ENCODE data around the gene CDC45.

CDC45 gene

GRCh38 chr22:19471572-19471971 lies 8.1 kb upstream of the CDC45 start:
- DNase-seq, result peak; percentile 42

DNA sequence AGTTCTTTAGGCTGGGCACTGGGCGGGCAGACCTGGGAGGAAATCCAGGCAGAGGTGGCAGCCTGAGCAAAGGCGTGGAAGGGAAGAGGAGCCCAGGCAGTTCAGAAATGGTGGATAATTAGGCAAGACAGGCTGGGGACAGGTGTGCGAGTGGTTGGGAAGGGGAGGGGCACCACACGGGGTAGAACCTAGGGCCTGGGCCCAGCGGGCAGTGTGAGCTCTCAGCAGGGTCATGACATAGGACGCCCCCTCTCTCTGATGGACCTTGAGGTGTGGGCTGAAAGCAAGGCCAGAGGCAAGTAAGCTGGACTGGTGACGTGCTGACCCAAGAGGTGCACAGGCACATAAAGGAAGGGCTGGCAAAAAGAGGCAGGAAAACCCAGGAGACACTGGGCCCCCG lies 7.5 kb upstream of the CDC45 start:
- DNase-seq, result peak; percentile 17

- DNase-seq, result no peak
Measured at GRCh38 chr22:19473578-19473977, 6.1 kb upstream of the CDC45 start.

- DNase-seq, result peak; percentile 20
Measured at GRCh38 chr22:19476023-19476422, 3.7 kb upstream of the CDC45 start.

- peak; percentile 6 for DNase-seq
Measured at GRCh38 chr22:19477321-19478044, 2.2 kb upstream of the CDC45 start.

DNA sequence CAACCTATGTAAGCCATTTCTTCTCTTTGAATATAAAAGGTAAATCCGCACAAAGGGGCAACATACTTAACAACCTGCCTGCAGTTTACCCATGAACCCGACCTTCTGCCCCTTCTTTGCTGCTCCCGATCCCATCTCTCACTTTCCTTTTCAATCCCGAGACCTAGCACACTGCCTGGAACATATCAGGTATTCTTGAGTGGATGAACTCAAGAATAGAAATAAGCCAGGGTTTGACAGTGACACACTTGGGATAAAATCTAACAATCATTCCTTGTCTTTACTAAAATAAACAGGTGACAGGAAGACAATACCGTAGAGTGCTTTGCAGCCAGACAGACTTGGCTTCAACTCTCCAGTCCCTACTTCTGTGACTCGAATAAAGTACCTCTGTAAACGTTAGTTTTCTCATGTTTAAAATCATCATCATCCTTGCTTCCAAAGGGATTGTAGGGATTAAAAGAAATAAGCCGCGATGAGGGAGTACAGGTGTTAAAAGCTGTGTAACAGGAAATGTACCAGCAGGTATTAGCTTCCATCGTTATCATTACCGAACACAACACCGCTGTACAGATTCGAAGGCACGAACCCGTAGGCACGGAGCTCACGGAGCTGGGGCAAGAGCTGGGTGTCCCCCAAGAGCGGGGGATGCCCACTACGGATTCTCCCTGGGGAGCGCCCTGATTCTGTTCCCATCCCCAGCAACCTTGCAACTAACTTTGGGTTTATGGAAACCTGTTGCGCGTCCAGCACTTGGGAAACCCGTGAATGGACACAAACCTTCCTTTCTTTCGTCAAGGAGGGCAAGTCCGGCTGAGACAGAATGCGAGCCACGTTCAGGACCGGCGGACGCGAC lies 1.4 kb upstream of the CDC45 start:
- peak; percentile 39 for DNase-seq

DNA sequence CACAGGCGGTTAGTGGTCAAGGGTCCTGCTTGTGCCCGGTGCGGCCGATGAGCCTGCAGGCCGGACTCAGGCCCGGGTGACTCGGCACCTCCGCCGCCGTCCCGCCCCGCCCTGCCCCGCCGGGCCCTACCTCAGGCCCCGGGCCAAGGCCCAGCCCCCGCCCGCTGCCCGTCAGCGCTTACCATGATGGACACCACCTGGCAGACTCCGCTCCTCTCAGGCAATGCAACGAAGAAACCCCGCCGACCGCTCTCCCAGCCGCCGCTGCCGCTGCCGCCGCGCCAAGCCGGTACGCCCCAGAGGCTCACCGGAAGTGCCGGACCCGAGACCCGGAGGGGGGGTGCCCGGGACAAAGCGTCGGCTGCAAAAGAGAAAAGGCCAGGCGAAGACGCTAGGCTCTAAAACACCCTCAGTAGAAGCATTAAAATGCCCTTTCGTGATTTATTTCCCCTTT lies 792 bp upstream of the CDC45 start, which contains the start of gene UFD1:
Gene UFD1 (minus strand): TSS at position 293 of the 454 bp plus-strand sequence. CDS start 108 bp downstream, at position 185.
- DNase-seq, result peak; percentile 92

DNA sequence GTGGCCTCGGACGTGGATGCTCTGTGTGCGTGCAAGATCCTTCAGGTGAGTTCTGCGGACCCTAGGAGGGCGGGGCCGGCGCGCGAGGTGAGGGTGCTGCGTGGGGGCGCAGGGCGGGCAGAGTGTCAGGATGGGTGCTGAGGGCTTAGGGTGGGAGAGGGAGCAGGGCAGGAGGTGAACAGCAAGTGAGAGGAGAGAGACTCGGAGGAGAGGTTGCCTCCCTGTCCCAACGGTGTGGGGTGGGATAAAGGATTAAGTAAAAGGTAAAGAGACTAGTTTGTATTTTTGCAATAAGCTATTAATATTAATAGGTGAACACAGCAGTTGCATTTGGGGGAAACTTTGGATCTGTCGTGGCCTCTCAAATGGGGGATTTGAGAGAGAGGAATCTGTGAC lies 451 bp downstream of the CDC45 start:
- DNase-seq, result no peak

DNA sequence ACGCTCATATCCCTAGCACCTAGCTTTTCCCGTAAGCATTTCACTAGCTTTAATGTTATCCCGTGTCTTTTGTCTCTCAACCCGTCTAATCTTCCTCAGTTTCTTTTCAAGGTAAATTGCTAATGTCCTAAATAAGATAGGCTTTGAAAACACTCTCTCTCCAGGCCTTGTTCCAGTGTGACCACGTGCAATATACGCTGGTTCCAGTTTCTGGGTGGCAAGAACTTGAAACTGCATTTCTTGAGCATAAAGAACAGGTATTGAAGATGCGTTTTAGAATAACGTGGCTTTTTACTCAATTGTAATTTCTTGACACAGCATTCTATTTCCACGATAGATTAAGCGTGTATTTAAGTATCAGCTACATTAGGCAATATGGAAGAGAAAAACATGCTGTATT lies 1.1 kb downstream of the CDC45 start:
- DNase-seq, result no peak

DNA sequence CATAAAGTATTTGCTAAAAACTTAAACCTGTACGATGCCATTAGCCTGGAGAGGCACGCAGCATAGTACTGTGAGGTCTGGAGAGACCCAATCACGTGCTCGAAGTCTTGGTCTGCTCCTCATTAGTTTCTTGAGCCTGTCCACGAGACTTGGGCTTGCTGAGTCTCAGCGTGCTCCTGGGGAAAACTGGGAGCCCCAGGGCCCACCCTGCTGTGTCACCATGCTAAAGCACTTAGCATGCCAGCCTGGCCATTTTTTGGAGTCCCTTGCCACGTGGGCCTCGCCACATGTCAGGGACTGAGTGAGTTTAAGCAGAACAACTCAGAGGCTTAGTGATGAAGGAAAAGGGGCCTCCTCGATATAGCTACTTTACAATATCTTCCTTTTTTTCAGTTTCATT lies 2.6 kb downstream of the CDC45 start:
- DNase-seq, result peak; percentile 39

GRCh38 chr22:19483481-19484244 lies 3.9 kb downstream of the CDC45 start:
- peak; percentile 52 for DNase-seq

GRCh38 chr22:19488285-19488684 lies 8.6 kb downstream of the CDC45 start:
- DNase-seq, result no peak

GRCh38 chr22:19488884-19489843 lies 9.4 kb downstream of the CDC45 start:
- DNase-seq, result no peak

DNA sequence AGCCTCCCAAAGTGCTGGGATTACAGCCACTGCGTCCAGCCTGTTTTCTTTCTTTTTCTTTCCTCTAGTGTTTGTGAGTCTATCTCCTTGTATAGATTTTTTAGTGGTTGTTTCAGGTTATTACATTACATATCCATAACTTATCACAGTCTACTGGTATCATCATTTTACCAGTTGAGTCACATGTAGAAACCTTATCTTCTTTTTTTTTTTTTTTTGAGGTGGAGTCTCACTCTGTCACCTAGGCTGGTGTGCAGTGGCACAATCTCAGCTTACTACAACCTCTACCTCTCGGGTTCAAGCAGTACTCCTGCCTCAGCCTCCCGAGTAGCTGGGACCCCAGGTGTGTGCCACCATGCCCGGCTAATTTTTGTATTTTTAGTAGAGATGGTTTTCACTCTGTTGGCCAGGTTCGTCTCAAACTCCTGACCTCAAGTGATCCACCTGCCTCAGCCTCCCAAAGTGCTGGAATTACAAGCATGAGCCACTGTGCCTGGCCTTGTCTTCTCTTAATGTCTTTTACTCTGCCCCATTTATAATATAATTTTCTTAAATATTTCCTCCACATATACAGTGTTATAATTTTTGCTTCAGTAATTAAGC lies 11.0 kb downstream of the CDC45 start:
- DNase-seq, result no peak

GRCh38 chr22:19492504-19493174 lies 12.9 kb downstream of the CDC45 start:
- no peak for DNase-seq

DNA sequence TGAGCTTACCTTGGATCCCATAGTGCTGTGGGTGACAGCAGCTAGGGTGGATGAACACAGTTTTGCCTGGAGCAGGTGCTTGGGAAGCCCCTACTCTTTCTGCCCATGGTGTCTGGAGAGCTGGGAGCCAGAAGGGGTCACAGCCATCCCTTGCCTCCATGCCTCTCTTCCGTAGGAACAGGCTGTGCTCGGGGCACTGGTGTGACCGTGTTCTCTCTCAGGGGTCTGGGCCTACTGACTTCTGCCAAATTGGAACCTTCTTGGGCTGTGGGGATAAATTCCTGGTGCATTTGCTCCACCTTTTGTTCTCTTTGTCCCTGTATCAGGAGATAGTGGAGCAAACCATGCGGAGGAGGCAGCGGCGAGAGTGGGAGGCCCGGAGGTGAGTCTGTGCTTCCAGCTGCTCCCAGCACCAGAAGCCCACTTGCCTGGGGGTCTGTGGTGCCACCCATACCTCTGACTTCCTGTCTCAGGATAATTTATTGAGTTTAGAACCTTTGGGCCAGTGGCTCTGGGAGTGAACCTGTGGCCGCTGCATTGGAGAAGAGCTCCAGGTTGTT lies 14.4 kb downstream of the CDC45 start:
- no peak for DNase-seq

DNA sequence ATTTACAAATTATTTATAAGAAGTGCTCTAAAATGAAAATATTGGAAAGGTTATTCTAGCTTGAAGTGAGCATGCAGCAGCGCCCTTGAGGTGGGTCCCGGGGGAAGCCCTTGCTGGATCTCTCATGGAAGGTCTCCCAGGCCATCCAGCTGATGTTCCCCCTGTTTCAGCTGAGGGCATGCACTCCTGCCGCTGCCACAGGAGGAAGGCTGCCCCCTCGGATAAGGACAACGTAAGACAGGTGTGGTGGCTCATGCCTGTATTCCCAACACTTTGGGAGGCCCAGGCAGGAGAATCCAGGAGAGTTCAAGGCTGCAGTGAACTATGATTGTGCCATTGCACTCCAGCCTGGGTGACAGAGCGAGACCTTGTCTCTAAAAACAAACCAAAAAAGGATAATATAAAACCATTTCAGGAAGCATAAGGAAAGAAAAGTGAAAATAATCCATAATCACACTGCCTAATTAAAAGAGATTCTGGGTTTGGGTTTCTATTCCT lies 15.0 kb downstream of the CDC45 start:
- DNase-seq, result no peak

DNA sequence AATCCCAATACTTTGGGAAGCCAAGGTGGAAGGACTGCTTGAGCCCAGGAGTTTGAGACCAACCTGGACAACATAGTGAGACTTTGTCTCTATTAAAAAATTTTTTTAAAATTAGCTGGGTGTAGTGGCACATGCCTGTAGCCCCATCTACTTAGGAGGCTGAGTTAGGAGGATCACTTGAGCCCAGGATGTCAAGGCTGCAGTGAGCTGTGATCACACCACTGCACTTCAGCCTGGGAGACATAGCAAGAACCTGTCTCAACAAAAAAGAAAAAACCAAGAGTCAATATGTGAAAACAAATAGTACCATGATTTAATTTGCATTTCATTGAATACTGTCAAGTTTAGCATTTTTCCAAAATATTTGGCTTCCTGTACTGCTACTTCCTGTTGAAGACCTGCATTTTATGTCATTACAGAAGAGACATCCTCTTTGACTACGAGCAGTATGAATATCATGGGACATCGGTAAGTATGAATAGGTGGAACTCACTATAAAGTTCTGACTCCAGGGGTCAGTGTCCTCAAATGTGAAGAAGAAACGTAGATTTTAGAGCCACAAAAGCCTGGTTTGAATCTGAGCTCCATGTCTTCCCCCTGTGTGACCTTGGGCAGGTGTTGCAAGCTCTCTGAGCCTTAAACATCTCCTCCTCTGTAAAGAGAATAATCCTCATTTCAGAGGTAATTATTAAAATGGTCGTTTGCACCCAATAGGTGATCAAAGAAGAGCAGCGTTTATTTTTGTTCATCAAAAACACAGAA lies 16.0 kb downstream of the CDC45 start:
- no peak for DNase-seq

GRCh38 chr22:19496324-19496630 lies 16.6 kb downstream of the CDC45 start:
- DNase-seq, result no peak

- no peak for DNase-seq
Measured at GRCh38 chr22:19497245-19497644, 17.5 kb downstream of the CDC45 start.

Measured in activated CD8-positive, alpha-beta memory T cell treated with anti-CD3 and anti-CD28 coated beads, Interleukin-2, amount 50 U/mL, for 48 hours (primary cell).